ENCODE data around the gene SIVA1. TPM values are rescaled to one million over a fixed set of nuclear protein-coding genes. Genes with fewer than 3 reads are reported as not detected.
A peak's percentile ranks its signal among the peaks of the same experiment; 100 is the strongest.

The SIVA1 gene
- total RNA-seq, 6 experiments from 2014 or later = 38.1 to 252 (median 50.6) TPM

DNA sequence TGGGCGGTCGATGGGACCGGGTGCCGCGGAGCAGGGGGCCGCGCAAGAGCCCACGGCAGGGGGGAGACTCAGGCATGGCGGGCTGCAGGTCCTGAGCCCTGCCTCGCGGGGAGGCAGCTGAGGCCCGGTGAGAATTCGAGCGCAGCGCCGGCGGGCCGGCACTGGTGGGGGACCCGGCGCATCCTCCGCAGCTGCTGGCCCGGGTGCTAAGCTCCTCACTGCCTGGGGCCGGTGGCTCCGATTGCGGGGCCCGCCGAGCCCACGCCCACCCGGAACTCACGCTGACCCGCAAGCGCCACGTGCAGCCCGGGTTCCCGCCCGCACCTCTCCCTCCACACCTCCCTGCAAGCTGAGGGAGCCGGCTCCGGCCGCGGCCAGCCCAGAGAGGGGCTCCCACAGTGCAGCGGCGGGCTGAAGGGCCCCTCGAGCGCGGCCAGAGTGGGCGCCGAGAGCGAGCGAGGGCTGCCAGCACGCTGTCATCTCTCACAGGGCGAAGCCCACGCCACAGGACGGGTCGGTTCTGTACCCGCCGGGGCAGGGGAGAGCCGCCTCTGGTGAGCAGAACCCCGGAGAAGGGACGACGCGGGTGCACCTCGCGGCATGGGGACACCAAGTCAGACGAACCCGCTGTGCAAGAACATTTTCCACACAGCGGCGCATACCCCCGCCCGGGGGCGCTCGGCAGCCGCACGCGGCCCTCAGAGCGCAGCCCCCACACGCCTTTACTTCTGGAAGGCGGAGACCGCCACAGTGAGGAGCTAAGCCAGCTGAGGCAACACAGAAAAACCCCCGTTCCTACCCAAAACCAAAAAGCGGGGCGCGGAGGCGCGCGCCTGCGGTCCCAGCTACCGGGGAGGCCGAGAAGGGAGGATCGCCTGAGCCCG is 1.2 kb upstream of the SIVA1 start:
- Histone ChIP-seq H3K4me3 (peak overlapping the region; percentile 13 to 76 (median 38)), H3K4me1 (peaks cover 0 to 66% (median 27%) of the 10 kb centered on the region in 4 donors), H3K27ac (peak overlapping the region; percentile 74 to 77 (median 75)), H3K9me3 (no peaks in the 10 kb centered on the region), H3K27me3 (no peaks in the 10 kb centered on the region), H3K36me3 (peaks cover 0 to 13% (median 5%) of the 10 kb centered on the region in 4 donors)
- TF ChIP-seq POLR2A (IDR thresholded peaks at IDR 0.05) = no peak
- TF ChIP-seq, protein P1, sequence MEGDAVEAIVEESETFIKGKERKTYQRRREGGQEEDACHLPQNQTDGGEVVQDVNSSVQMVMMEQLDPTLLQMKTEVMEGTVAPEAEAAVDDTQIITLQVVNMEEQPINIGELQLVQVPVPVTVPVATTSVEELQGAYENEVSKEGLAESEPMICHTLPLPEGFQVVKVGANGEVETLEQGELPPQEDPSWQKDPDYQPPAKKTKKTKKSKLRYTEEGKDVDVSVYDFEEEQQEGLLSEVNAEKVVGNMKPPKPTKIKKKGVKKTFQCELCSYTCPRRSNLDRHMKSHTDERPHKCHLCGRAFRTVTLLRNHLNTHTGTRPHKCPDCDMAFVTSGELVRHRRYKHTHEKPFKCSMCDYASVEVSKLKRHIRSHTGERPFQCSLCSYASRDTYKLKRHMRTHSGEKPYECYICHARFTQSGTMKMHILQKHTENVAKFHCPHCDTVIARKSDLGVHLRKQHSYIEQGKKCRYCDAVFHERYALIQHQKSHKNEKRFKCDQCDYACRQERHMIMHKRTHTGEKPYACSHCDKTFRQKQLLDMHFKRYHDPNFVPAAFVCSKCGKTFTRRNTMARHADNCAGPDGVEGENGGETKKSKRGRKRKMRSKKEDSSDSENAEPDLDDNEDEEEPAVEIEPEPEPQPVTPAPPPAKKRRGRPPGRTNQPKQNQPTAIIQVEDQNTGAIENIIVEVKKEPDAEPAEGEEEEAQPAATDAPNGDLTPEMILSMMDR (IDR thresholded peaks at IDR 0.05) = no peak
- ATAC-seq = no peak
- WGBS (ENCODE audit: insufficient coverage, low coverage, low lambda C conversion rate, missing lambda C conversion rate) = 53% methylated on average over 13 of the region's 90 CpGs
- no peak for DNase-seq
- intact Hi-C loops (cut with DNase I) = no loop called here

DNA sequence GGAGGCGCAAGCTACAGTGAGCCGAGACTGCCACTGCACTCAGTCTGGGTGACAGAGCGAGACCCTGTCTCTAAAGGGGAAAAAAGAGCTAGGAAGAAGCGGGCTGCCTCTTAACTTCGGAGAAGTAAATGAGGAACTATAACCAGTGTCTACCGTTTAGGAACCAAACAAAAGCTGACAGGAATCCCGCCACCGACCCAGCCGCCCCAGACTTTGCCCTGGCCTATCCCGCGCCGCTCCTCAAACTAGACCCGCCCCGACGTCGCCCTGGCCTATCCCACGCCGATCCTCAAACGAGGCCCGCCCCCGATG is 568 bp upstream of the SIVA1 start:
- no peak for DNase-seq
- H3K36me3 ChIP-seq = peaks cover 0 to 19% (median 5%) of the 10 kb centered on the region in 4 donors
- H3K4me1 ChIP-seq = peaks cover 0 to 60% (median 25%) of the 10 kb centered on the region in 4 donors
- no peaks in the 10 kb centered on the region for H3K27me3 ChIP-seq
- peak overlapping the region; percentile 13 to 76 (median 38) for H3K4me3 ChIP-seq
- ATAC-seq = no peak
- intact Hi-C loops (cut with DNase I) = no loop called here
- TF ChIP-seq, protein P1 (IDR thresholded peaks at IDR 0.05) = no peak
- TF ChIP-seq POLR2A (IDR thresholded peaks at IDR 0.05) = peak; percentile 40
- peak overlapping the region; percentile 74 to 77 (median 75) for H3K27ac ChIP-seq
- H3K9me3 ChIP-seq = no peaks in the 10 kb centered on the region
- 0% methylated on average over 9 of the region's 21 CpGs for WGBS (ENCODE audit: insufficient coverage, low coverage, low lambda C conversion rate, missing lambda C conversion rate)

DNA sequence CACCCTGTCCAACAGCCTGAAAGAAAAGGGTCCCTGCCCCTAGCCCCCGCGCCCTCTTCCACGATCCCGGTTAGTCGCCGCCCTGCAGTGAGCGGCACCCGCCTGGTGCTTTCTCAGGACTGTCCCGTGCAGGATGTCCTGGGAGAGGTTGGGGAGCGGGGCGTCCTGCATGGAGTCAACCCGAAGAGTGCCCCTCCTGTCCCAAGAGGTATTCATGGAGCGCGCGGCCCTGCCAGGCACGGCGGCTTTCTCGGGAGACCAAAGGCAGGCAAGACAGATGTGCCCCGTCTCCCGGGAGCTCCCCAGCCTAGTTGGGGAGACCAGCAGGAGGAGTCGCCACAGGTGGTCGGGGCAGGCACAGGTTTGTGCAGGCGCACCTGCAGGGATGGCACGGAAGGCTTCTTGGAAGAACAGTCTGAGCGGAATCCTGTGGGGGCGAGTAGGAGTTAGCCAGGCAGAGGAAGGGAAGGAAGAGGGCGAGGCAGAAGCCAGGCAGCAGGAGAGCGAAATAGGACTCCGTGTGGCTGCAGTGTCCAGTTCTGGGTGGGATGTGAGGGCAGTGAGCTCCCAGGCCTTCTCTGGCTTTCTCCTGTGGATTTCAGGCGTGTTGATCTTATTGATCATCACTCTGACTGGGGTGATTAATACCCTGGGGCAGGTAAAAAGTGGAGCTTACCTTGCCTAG is 723 bp downstream of the SIVA1 start:
- TF ChIP-seq POLR2A (IDR thresholded peaks at IDR 0.05) = no peak
- TF ChIP-seq, protein P1 (IDR thresholded peaks at IDR 0.05) = no peak
- 4% methylated on average over 7 of the region's 30 CpGs for WGBS (ENCODE audit: insufficient coverage, low coverage, low lambda C conversion rate, missing lambda C conversion rate)
- peak overlapping the region; percentile 71 to 89 (median 87) for H3K27ac ChIP-seq
- H3K9me3 ChIP-seq = no peaks in the 10 kb centered on the region
- H3K36me3 ChIP-seq = peaks cover 2 to 28% (median 5%) of the 10 kb centered on the region in 4 donors
- peak in 1 of 4 donors; percentile 0 for ATAC-seq
- intact Hi-C loops (cut with DNase I) = no loop called here
- peak overlapping the region; percentile 76 to 99 (median 91) for H3K4me3 ChIP-seq
- H3K27me3 ChIP-seq = no peaks in the 10 kb centered on the region
- H3K4me1 ChIP-seq = peaks cover 0 to 47% (median 19%) of the 10 kb centered on the region in 4 donors
- DNase-seq = no peak

DNA sequence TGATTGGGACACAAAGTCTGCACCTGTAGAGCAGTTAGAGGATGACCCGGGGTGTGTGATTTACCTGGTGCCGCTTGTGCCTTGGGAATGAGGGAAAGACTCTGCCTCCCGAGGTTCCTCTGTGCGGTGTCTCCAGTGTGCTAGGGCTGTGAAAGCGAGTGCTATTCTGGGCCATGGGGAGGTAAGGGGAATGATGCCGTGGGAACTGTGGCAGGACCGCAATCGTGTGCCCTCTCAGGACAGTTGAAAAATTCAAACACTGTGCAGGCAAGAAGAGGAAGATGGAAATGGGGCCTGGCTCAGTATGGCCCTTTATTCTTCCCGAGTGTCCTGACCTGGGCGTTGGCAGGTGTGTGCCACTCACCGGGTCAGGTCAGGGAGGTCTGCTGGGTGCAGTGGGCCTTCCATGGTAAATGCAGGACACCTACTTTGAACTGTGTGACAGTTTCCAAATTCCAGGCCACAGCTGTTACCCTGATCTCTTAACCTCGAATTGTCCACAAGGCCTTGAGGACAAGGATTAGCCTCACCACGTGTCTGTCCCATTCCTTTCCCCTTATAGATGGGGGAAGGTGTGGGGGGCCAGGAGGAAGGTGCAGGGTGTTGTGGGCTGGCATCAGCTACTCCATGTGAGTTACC is 1.4 kb downstream of the SIVA1 start:
- TF ChIP-seq POLR2A (IDR thresholded peaks at IDR 0.05) = no peak
- TF ChIP-seq, protein P1 (IDR thresholded peaks at IDR 0.05) = no peak
- Histone ChIP-seq H3K4me3 (peak overlapping the region; percentile 76 to 99 (median 91)), H3K36me3 (peaks cover 4 to 30% (median 7%) of the 10 kb centered on the region in 4 donors), H3K27ac (peak overlapping the region; percentile 71 to 89 (median 87)), H3K4me1 (peaks cover 0 to 42% (median 15%) of the 10 kb centered on the region in 4 donors), H3K27me3 (no peaks in the 10 kb centered on the region), H3K9me3 (no peaks in the 10 kb centered on the region)
- ATAC-seq (no peak), DNase-seq (no peak)
- intact Hi-C loops (cut with DNase I) = no loop called here
- WGBS (ENCODE audit: insufficient coverage, low coverage, low lambda C conversion rate, missing lambda C conversion rate) = 14% methylated on average over 7 of the region's 13 CpGs

All from right lobe of liver (tissue), 6 donors.